Tibial nerve (tissue), 4 donors: ENCODE measurements around the gene TRIL.
A peak's percentile ranks its signal among the peaks of the same experiment; 100 is the strongest.

Experiments
- EP300 ChIP-seq, 2 donors: sonication (generic); formaldehyde crosslinking; IDR thresholded peaks; one replicate each; pipeline ENCODE4 v1.6.1; 2017; ENCODE audit warnings: antibody characterized with exemption in 2 of 2, mild to moderate bottlenecking in 1 of 2
- POLR2A ChIP-seq, 2 donors: fragments of 450-650 bp; IDR thresholded peaks; one replicate each; pipeline ENCODE4 v1.6.1; 2017; ENCODE audit warnings: antibody characterized with exemption in 2 of 2, mild to moderate bottlenecking in 2 of 2, moderate library complexity in 2 of 2
- TF ChIP-seq, protein P1 (sequence below), 5 experiments: fragments of 200-600 bp in 3 of 5; fragments of 450-650 bp in 2 of 5; sonication (generic) in 3 of 5; IDR thresholded peaks; one replicate each; pipeline ENCODE4 v1.5.1; 2016 to 2019; ENCODE audit warnings: antibody characterized with exemption in 5 of 5, mild to moderate bottlenecking in 3 of 5, moderate library complexity in 2 of 5

DNA sequence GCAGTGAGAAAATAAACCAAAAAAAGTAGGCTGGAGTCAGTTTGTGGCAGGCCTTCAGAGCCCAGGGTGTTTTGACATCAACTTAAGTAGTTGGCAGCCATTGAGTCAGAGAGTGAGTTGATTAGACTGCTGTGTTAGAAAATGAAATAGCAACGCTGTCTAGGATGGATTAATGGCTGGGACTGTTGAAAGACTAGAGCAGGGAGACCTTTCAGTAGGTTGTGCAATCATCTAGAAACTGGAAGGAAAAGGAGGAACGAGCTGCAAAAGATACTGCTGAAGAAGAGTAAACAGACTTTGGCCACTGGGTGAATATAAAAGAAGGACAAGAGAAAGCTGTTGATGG, 28.6 kb upstream of the TRIL start:
- TF ChIP-seq, protein P1, sequence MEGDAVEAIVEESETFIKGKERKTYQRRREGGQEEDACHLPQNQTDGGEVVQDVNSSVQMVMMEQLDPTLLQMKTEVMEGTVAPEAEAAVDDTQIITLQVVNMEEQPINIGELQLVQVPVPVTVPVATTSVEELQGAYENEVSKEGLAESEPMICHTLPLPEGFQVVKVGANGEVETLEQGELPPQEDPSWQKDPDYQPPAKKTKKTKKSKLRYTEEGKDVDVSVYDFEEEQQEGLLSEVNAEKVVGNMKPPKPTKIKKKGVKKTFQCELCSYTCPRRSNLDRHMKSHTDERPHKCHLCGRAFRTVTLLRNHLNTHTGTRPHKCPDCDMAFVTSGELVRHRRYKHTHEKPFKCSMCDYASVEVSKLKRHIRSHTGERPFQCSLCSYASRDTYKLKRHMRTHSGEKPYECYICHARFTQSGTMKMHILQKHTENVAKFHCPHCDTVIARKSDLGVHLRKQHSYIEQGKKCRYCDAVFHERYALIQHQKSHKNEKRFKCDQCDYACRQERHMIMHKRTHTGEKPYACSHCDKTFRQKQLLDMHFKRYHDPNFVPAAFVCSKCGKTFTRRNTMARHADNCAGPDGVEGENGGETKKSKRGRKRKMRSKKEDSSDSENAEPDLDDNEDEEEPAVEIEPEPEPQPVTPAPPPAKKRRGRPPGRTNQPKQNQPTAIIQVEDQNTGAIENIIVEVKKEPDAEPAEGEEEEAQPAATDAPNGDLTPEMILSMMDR (IDR thresholded peaks at IDR 0.05), result no peak
- TF ChIP-seq POLR2A (IDR thresholded peaks at IDR 0.05) (no peak), EP300 (IDR thresholded peaks at IDR 0.05) (peak in 1 of 2 donors; percentile 78)
